SK-N-SH (cell line): ENCODE results near the gene APBA3.

Experiments used
- TF ChIP-seq, protein P1 (sequence below): fragments of 200-600 bp; sonication (generic); IDR thresholded peaks from 2 replicates; pipeline ENCODE4 v1.6.1; 2017; ENCODE audit warnings: antibody characterized with exemption, mild to moderate bottlenecking, moderate library complexity
- TF ChIP-seq, protein P2 (sequence below): IDR thresholded peaks from 2 replicates; pipeline ENCODE4 v1.4.0; 2012; ENCODE audit warnings: low read depth, borderline replicate concordance

DNA sequence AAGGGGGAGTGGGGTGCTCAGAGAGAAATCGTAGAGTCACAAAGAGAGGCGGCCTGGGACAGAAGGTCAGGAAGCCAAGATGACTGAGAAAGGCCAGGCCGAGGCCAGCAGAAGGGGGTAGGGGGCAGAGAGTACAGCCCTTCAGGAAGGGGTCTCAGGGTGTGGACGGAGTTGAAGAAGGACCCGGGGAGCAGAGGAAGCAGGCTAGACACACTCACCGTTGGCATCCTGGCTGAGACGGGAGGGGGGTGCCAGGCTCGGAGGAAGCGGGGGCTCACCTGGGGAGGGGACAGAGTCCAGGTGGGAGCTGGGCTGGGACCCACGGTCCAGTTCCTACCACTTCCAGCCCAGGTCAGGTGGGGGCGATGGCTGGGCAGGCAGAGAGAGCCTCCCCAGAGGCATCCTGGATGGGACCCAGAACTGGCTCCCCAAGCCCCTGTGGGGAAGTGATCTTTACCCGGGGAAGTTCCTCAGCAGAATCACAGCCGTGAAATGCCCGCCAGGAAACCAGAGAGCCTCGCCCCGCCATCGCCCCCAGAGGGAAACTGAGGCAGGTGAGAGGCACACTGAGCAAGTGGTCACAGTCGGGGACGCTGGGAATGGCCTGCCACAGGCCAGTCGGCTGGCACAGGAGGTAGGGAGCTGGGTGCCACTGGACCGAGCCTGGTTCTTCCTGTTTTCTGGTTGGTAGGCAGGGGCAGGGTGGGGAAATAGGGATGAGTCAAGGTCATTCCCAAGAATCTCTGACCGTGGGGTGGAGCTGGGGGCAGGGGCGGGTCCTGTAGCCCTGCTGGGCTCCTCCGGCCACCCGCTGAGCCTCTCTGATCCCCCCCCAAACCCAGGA lies 23.3 kb upstream of the APBA3 start:
- TF ChIP-seq, protein P1, sequence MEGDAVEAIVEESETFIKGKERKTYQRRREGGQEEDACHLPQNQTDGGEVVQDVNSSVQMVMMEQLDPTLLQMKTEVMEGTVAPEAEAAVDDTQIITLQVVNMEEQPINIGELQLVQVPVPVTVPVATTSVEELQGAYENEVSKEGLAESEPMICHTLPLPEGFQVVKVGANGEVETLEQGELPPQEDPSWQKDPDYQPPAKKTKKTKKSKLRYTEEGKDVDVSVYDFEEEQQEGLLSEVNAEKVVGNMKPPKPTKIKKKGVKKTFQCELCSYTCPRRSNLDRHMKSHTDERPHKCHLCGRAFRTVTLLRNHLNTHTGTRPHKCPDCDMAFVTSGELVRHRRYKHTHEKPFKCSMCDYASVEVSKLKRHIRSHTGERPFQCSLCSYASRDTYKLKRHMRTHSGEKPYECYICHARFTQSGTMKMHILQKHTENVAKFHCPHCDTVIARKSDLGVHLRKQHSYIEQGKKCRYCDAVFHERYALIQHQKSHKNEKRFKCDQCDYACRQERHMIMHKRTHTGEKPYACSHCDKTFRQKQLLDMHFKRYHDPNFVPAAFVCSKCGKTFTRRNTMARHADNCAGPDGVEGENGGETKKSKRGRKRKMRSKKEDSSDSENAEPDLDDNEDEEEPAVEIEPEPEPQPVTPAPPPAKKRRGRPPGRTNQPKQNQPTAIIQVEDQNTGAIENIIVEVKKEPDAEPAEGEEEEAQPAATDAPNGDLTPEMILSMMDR, result no peak
- TF ChIP-seq, protein P2, sequence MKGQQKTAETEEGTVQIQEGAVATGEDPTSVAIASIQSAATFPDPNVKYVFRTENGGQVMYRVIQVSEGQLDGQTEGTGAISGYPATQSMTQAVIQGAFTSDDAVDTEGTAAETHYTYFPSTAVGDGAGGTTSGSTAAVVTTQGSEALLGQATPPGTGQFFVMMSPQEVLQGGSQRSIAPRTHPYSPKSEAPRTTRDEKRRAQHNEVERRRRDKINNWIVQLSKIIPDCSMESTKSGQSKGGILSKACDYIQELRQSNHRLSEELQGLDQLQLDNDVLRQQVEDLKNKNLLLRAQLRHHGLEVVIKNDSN, result no peak
